ENCODE data around the gene DEDD.
A peak's percentile ranks its signal among the peaks of the same experiment; 100 is the strongest.

DEDD gene

GRCh38 chr1:161092621-161093028, 39.8 kb downstream of the DEDD start:
- DNase-seq (ENCODE audit: low read depth in 2 of 2) = peak in 1 of 2 donors; percentile 33

GRCh38 chr1:161091796-161092507, 40.5 kb downstream of the DEDD start:
- DNase-seq (ENCODE audit: low read depth in 2 of 2) = no peak

- no peak for DNase-seq (ENCODE audit: low read depth in 2 of 2)
Measured at GRCh38 chr1:161091093-161091492, 41.4 kb downstream of the DEDD start.

- DNase-seq (ENCODE audit: low read depth in 2 of 2) = no peak
Measured at GRCh38 chr1:161090617-161091016, 41.9 kb downstream of the DEDD start.

- no peak for DNase-seq (ENCODE audit: low read depth in 2 of 2)
Measured at GRCh38 chr1:161089938-161090337, 42.5 kb downstream of the DEDD start.

- DNase-seq (ENCODE audit: low read depth in 2 of 2) = no peak
Measured at GRCh38 chr1:161089251-161089924, 43.1 kb downstream of the DEDD start, which contains the start of gene NECTIN4. NECTIN4 (minus strand) TSS chr1:161089558; CDS start chr1:161089296, 262 bp downstream.

- DNase-seq (ENCODE audit: low read depth in 2 of 2) = no peak
Measured at GRCh38 chr1:161088587-161089110, 43.8 kb downstream of the DEDD start.

GRCh38 chr1:161086457-161086856, 46.0 kb downstream of the DEDD start:
- DNase-seq (ENCODE audit: low read depth in 2 of 2) = no peak

- DNase-seq (ENCODE audit: low read depth in 2 of 2) = no peak
Measured at GRCh38 chr1:161085165-161085564, 47.3 kb downstream of the DEDD start.

GRCh38 chr1:161084597-161084988, 47.9 kb downstream of the DEDD start:
- no peak for DNase-seq (ENCODE audit: low read depth in 2 of 2)

- DNase-seq (ENCODE audit: low read depth in 2 of 2) = no peak
Measured at GRCh38 chr1:161083748-161084596, 48.5 kb downstream of the DEDD start.

GRCh38 chr1:161082996-161083747, 49.3 kb downstream of the DEDD start:
- no peak for DNase-seq (ENCODE audit: low read depth in 2 of 2)

GRCh38 chr1:161082483-161082882, 50.0 kb downstream of the DEDD start:
- DNase-seq (ENCODE audit: low read depth in 2 of 2) = no peak

GRCh38 chr1:161081519-161081918, 50.9 kb downstream of the DEDD start:
- DNase-seq (ENCODE audit: low read depth in 2 of 2) = no peak

- no peak for DNase-seq (ENCODE audit: low read depth in 2 of 2)
Measured at GRCh38 chr1:161080441-161081405, 51.7 kb downstream of the DEDD start.

- no peak for DNase-seq (ENCODE audit: low read depth in 2 of 2)
Measured at GRCh38 chr1:161079436-161080110, 52.9 kb downstream of the DEDD start.

GRCh38 chr1:161077426-161077825, 55.0 kb downstream of the DEDD start:
- no peak for DNase-seq (ENCODE audit: low read depth in 2 of 2)

- DNase-seq (ENCODE audit: low read depth in 2 of 2) = no peak
Measured at GRCh38 chr1:161076410-161076809, 56.1 kb downstream of the DEDD start.

GRCh38 chr1:161074676-161075368, 57.6 kb downstream of the DEDD start:
- no peak for DNase-seq (ENCODE audit: low read depth in 2 of 2)
